Transverse colon (tissue), 4 donors: ENCODE data around the gene PDS5A. TPM values are rescaled to one million over a fixed set of nuclear protein-coding genes. Genes with fewer than 3 reads are reported as not detected.

ENCODE experiments used
- DNase-seq: peaks from one replicate; pipeline ENCODE4 v3.0.0-alpha.2; 2019
- H3K27ac ChIP-seq, 4 donors: fragments of 200-600 bp; sonication (generic); 2 replicates each; pipeline ENCODE4 v1.5.1; 2016 to 2018; ENCODE audit warnings: inconsistent platforms in 4 of 4
- H3K27me3 ChIP-seq: fragments of 200-600 bp; sonication (generic); 2 replicates; pipeline ENCODE4 v1.5.1; 2017; ENCODE audit warnings: inconsistent platforms
- H3K36me3 ChIP-seq, 4 donors: fragments of 200-600 bp; sonication (generic); 2 replicates each; pipeline ENCODE4 v1.5.1; 2017 to 2019; ENCODE audit warnings: inconsistent platforms in 4 of 4
- H3K4me1 ChIP-seq, 4 donors: fragments of 200-600 bp; sonication (generic); 2 replicates each; pipeline ENCODE4 v1.5.1; 2017 to 2020; ENCODE audit warnings: inconsistent platforms in 4 of 4
- H3K4me3 ChIP-seq, 4 donors: fragments of 200-600 bp; sonication (generic); 1 replicate in 1 of 4; 2 replicates in 3 of 4; pipeline versions ENCODE4 v1.5.1 to v1.6.1; 2017 to 2019; ENCODE audit warnings: inconsistent platforms in 4 of 4
- H3K9me3 ChIP-seq, 2 donors: fragments of 200-600 bp; sonication (generic); 2 replicates each; pipeline ENCODE4 v1.5.1; 2017 to 2019; ENCODE audit warnings: inconsistent platforms in 2 of 2
- EP300 ChIP-seq: sonication (generic); formaldehyde crosslinking; IDR thresholded peaks from one replicate; pipeline ENCODE4 v1.6.1; 2017; ENCODE audit warnings: antibody characterized with exemption, low read depth
- POLR2A ChIP-seq: fragments of 450-650 bp; IDR thresholded peaks from one replicate; pipeline ENCODE4 v1.6.1; 2016; ENCODE audit warnings: antibody characterized with exemption, mild to moderate bottlenecking, moderate library complexity
- POLR2AphosphoS5 ChIP-seq, 3 donors: sonication (generic); formaldehyde crosslinking; IDR thresholded peaks; one replicate each; pipeline ENCODE4 v1.6.1; 2016; ENCODE audit warnings: antibody characterized with exemption in 3 of 3
- WGBS, 2 donors: methylation state at CpG; one replicate each; pipeline ENCODE4 v1.1.5; 2018; ENCODE audit warnings: low coverage in 1 of 2; 5-methylcytosine and 5-hydroxymethylcytosine counted together
- in situ Hi-C, 4 donors: fragments of 200-750 bp; cut with MboI; loops; one replicate each; pipeline versions ENCODE4 v1.15.0 to v1.15.1; 2017; ENCODE audit warnings: low sequenced_read_pairs in 3 of 4, low pct_ligation_motif_present in 1 of 4, low pct_unique_long_range_greater_than_20kb in 1 of 4
- intact Hi-C: fragments of 100-400 bp; cut with DNase I; formaldehyde crosslinking; loops from one replicate; pipeline ENCODE4 v1.15.1; 2023; ENCODE audit warnings: low total_unique reads
- total RNA-seq, 4 donors: library from RNA; depleted of rRNA; stranded (reverse); fragments of >200 nt; gene quantifications; one replicate each; pipeline ENCODE4 v1.1.0, GENCODE V29; 2016
- TF ChIP-seq, protein P1 (sequence below), 5 experiments: fragments of 200-600 bp in 3 of 5; fragments of 450-650 bp in 2 of 5; sonication (generic) in 3 of 5; IDR thresholded peaks; 1 replicate in 2 of 5; 2 replicates in 3 of 5; pipeline ENCODE4 v1.5.1; 2016 to 2017; ENCODE audit warnings: antibody characterized with exemption in 5 of 5, inconsistent platforms in 3 of 5, mild to moderate bottlenecking in 2 of 5, moderate library complexity in 1 of 5

PDS5A gene
- total RNA-seq, 4 donors from 2014 or later: 62.1 to 74.0 (median 68.5) TPM

GRCh38 chr4:40003986-40004385, 26.3 kb upstream of the PDS5A start:
- 83 to 86% methylated on average over 1 of the region's 1 CpG for WGBS, 2 donors

DNA sequence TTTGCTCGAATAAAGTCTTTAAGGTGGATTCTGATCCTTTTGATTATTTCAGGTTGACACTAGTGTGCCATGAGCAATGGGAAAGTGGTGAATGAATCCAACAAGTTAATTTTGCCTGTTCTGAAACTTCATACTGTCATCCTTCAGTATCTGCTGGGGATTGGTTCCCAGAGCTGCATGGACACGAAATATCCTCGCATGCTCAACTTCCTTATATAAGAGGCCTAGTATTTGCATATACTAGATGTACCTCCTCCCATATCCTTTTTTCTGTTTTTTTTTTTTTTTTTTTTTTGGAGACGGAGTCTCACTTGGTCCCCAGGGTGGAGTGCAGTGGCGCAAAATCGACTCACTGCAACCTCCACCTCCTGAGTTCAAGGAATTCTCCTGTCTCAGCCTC, 23.0 kb upstream of the PDS5A start:
- 81 to 82% methylated on average over 3 to 6 of the region's 6 CpGs for WGBS, 2 donors
- intact Hi-C loops: no loop called here

More at GRCh38 chr4:40003986-40004385, 26.3 kb upstream of the PDS5A start:
- Histone ChIP-seq H3K9me3 (no peaks in the 10 kb centered on the region), H3K27ac (no peak overlapping the region), H3K27me3 (no peaks in the 10 kb centered on the region), H3K4me1 (no peaks in the 10 kb centered on the region), H3K4me3 (no peak overlapping the region), H3K36me3 (no peaks in the 10 kb centered on the region)
- no peak for TF ChIP-seq POLR2A
- TF ChIP-seq EP300: no peak
- TF ChIP-seq POLR2AphosphoS5 (IDR thresholded peaks at IDR 0.05): no peak
- TF ChIP-seq, protein P1, sequence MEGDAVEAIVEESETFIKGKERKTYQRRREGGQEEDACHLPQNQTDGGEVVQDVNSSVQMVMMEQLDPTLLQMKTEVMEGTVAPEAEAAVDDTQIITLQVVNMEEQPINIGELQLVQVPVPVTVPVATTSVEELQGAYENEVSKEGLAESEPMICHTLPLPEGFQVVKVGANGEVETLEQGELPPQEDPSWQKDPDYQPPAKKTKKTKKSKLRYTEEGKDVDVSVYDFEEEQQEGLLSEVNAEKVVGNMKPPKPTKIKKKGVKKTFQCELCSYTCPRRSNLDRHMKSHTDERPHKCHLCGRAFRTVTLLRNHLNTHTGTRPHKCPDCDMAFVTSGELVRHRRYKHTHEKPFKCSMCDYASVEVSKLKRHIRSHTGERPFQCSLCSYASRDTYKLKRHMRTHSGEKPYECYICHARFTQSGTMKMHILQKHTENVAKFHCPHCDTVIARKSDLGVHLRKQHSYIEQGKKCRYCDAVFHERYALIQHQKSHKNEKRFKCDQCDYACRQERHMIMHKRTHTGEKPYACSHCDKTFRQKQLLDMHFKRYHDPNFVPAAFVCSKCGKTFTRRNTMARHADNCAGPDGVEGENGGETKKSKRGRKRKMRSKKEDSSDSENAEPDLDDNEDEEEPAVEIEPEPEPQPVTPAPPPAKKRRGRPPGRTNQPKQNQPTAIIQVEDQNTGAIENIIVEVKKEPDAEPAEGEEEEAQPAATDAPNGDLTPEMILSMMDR (IDR thresholded peaks at IDR 0.05): no peak
- in situ Hi-C loops: no loop called here
- DNase-seq: no peak
- intact Hi-C loops: no loop called here

GRCh38 chr4:39998659-39999345, 21.1 kb upstream of the PDS5A start:
- H3K36me3 ChIP-seq: no peaks in the 10 kb centered on the region
- TF ChIP-seq EP300: no peak
- no peak for TF ChIP-seq POLR2A
- no peak for DNase-seq
- no peaks in the 10 kb centered on the region for H3K9me3 ChIP-seq
- no peak overlapping the region for H3K27ac ChIP-seq
- in situ Hi-C loops: no loop called here
- intact Hi-C loops: no loop called here
- no peaks in the 10 kb centered on the region for H3K4me1 ChIP-seq
- no peak overlapping the region for H3K4me3 ChIP-seq
- H3K27me3 ChIP-seq: no peaks in the 10 kb centered on the region
- WGBS, 2 donors: 76 to 95% methylated on average over 2 to 8 of the region's 8 CpGs

More for the DNA sequence above, 23.0 kb upstream of the PDS5A start:
- Histone ChIP-seq H3K27me3 (no peaks in the 10 kb centered on the region), H3K4me1 (no peaks in the 10 kb centered on the region), H3K9me3 (no peaks in the 10 kb centered on the region), H3K36me3 (no peaks in the 10 kb centered on the region), H3K27ac (no peak overlapping the region), H3K4me3 (no peak overlapping the region)
- TF ChIP-seq POLR2A (no peak), POLR2AphosphoS5 (IDR thresholded peaks at IDR 0.05) (no peak), EP300 (no peak)
- TF ChIP-seq, protein P1 (IDR thresholded peaks at IDR 0.05): no peak
- no peak for DNase-seq
- in situ Hi-C loops: no loop called here

- 90 to 91% methylated on average over 8 of the region's 8 CpGs for WGBS, 2 donors
- in situ Hi-C loops: no loop called here
Observed at GRCh38 chr4:39996811-39997210, 19.1 kb upstream of the PDS5A start.

More at GRCh38 chr4:39996811-39997210, 19.1 kb upstream of the PDS5A start:
- Histone ChIP-seq H3K36me3 (no peaks in the 10 kb centered on the region), H3K27me3 (no peaks in the 10 kb centered on the region), H3K4me1 (no peaks in the 10 kb centered on the region), H3K27ac (no peak overlapping the region), H3K9me3 (no peaks in the 10 kb centered on the region), H3K4me3 (no peak overlapping the region)
- intact Hi-C loops: no loop called here
- TF ChIP-seq, protein P1 (IDR thresholded peaks at IDR 0.05): no peak
- no peak for TF ChIP-seq POLR2AphosphoS5 (IDR thresholded peaks at IDR 0.05)
- no peak for TF ChIP-seq EP300
- TF ChIP-seq POLR2A: no peak
- DNase-seq: no peak
